AG09319 (cell line): ENCODE data around the gene MYO18A.

Experiments
- DNase-seq: peaks from one replicate; pipeline ENCODE4 v3.0.0-alpha.2; 2010; ENCODE audit warnings: low read depth; ENCODE audit errors: extremely low read depth
- TF ChIP-seq, protein P1 (sequence below): IDR thresholded peaks from 2 replicates; pipeline ENCODE4 v1.5.1; 2011; ENCODE audit warnings: low read depth, mild to moderate bottlenecking, inconsistent platforms, low read length, moderate library complexity

MYO18A gene

DNA sequence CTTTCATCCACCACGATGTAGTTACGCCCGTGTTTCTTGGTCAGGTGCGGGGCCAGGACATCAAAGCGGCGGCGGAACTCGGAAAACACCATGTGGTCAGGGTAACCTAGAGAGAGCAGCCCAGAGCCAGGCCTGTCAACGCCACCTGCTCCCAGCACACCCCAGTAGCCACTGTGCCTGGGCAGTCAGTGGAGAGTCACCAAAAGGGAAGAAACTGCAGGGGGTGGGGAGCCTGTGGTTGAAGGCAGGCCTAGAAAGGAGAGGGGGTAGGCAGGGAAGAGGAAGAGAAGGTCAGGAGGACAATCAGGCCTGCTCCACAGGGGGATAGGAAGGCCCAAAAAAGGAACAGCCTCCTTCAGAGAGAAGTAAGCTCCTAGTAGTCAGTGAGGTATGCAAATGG is 73.1 kb downstream of the MYO18A start:
- no peak for DNase-seq
- TF ChIP-seq, protein P1, sequence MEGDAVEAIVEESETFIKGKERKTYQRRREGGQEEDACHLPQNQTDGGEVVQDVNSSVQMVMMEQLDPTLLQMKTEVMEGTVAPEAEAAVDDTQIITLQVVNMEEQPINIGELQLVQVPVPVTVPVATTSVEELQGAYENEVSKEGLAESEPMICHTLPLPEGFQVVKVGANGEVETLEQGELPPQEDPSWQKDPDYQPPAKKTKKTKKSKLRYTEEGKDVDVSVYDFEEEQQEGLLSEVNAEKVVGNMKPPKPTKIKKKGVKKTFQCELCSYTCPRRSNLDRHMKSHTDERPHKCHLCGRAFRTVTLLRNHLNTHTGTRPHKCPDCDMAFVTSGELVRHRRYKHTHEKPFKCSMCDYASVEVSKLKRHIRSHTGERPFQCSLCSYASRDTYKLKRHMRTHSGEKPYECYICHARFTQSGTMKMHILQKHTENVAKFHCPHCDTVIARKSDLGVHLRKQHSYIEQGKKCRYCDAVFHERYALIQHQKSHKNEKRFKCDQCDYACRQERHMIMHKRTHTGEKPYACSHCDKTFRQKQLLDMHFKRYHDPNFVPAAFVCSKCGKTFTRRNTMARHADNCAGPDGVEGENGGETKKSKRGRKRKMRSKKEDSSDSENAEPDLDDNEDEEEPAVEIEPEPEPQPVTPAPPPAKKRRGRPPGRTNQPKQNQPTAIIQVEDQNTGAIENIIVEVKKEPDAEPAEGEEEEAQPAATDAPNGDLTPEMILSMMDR: no peak

DNA sequence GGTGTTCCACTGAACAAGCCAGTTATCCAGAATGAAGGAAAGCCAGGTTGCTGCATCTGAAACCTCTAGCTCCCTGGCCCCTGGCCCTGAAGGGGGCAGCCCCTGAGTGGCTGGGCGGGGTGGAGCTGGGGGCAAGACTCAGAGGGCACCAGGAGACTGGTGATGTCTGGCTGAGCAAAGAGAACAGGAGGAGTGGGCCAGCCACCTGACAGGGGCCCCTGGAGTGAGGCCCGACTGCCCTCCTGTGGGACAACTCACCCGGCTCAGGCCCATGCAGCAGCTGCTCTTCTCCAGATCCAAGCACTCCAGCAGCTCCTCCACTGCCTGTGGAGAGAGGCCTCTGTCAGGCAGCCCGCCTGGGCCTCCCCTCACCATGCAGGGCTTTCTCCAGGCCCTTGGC is 76.9 kb downstream of the MYO18A start:
- TF ChIP-seq, protein P1: no peak
- no peak for DNase-seq

DNA sequence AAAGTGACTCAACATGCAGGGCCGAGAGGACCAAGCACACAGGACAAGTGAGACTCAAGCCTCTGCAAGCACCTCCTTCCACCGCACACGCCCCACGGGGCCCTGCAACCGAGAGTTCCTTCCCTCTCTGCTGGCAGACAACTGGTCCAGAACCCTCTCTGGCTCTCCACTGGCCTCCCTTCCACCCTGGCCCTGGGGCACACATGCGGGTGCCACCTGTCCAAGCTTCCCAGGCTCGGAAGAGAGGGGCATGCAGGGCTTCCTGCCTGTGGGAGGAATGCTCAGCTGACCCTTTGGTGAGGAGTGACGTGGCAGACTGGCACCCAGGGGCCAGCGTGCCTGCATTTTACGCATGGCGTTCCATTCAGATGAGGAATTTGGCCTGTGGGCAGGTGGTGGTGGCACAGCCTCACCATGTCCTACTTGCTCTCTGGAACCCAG is 77.4 kb downstream of the MYO18A start:
- TF ChIP-seq, protein P1: no peak
- DNase-seq: no peak

DNA sequence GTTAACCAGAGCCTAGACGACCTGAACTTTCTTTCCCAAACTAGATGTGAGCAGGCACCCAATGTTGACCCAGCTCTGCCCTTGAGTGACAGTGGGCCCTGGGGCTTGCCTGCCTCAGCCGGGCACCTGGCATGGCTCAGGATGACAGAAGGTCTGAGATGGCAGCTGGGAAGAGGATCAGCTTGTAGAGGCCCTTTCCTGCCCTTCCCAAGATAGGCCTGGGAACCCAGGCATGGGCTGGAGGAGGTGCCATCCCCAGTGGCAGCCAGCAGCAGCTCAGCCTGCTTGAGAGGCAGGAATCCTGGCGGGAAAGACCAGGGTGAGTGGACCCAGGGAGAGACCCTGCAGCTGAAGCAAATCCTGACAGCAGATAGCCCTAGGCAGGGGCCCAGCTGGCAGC is 78.2 kb downstream of the MYO18A start:
- no peak for DNase-seq
- TF ChIP-seq, protein P1: no peak

DNA sequence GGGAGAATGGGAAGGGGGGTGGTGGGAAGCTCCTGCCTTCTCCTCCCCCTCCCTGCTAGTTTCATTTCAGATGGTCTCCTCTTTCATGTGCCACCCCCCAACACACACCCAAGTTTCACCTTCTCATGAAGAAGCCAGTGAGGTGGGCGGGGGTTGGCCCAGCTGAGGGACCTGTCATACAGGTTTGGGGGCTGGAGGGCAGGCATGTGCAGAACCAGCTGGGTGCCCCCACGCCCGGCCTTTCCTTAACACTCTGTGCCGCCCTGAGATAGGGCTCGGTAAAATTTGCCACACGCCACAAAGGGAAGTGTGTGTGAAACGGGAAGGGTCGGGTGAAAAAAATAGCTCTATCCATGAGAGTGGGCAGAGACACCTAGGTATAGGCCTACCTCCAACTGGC is 79.9 kb downstream of the MYO18A start:
- TF ChIP-seq, protein P1: no peak

DNA sequence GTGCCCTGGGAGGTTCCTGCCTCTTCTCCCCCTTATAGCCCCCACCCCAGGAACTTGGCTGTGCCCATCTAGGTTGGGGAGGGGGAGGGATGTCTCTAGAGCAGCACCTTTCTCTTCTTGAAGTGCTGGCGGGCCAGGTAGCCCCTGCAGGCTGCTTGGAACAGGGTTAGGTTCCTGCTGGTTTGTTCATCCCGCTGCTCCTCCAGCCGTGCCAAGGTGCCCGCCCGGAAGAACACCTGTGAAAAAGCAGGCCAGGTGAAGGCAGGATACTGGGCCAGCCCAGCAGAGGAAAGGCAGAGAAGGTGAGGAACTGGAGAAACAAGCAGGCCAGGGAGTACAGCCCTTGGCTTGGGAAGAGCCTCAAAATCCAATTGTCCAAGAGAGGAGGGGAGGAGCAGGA is 80.7 kb downstream of the MYO18A start:
- DNase-seq: no peak
- TF ChIP-seq, protein P1: no peak

More for the DNA sequence above, 79.9 kb downstream of the MYO18A start:
- DNase-seq: no peak

DNA sequence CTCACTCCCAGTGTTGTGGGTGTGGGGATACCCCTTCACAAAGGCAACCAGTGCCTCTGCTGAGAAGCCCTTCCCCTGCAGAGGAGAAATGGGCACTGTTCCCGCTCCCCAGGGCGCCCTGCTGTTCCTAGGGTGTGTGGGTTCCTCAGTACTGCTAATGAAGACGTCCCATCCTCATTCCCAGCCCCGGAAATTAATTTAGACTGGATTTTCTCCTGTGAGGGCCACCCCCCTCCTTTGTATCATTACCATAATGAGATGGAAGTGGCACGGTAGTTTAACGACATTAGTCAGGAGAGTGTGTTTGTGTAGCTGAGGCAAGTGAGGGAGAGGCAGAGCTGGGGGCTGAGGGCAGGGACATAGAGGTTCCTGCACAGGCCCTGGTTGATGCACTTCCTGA is 84.1 kb downstream of the MYO18A start:
- TF ChIP-seq, protein P1: no peak
- no peak for DNase-seq
